ENCODE results near the gene NDUFAF8.
A peak's percentile ranks its signal among the peaks of the same experiment; 100 is the strongest.

Gene NDUFAF8

GRCh38 chr17:81273698-81274470 lies 34.8 kb downstream of the NDUFAF8 start:
- H3K4me2 ChIP-seq (ENCODE audit: insufficient read depth, low read length, poor library complexity, severe bottlenecking): no peak overlapping the region
- no peak overlapping the region for H3K4ac ChIP-seq (ENCODE audit: low read length)
- H3K4me3 ChIP-seq (ENCODE audit: low read length in 2 of 2): no peak overlapping the region
- no CpG with 5 or more reads among the region's 31 CpGs for WGBS, 2 donors (ENCODE audit: extremely low coverage in 2 of 2, insufficient read length in 2 of 2, insufficient replicate concordance in 1 of 2)
- H2AFZ ChIP-seq (ENCODE audit: low read length): no peak overlapping the region
- H2BK5ac ChIP-seq (ENCODE audit: low read length): peak overlapping the region; percentile 32
- H3K36me3 ChIP-seq (replicated peaks in 1 of 2; ENCODE audit: control insufficient read depth in 2 of 2, insufficient read depth in 2 of 2, low read length in 2 of 2): peaks cover 14 to 76% of the 10 kb centered on the region in 2 donors
- H3K27me3 ChIP-seq (ENCODE audit: control insufficient read depth in 3 of 3, insufficient read depth in 3 of 3, low read depth in 1 of 3, low read length in 3 of 3): no peaks in the 10 kb centered on the region
- H3K18ac ChIP-seq (ENCODE audit: low read length): no peak overlapping the region
- H2BK15ac ChIP-seq (ENCODE audit: low read length): no peak overlapping the region
- peak overlapping the region; percentile 75 for H3K9ac ChIP-seq (ENCODE audit: low read depth, low read length, poor library complexity)
- no peaks in the 10 kb centered on the region for H3K9me3 ChIP-seq (replicated peaks in 1 of 2; ENCODE audit: control insufficient read depth in 2 of 2, insufficient read depth in 1 of 2, low read depth in 1 of 2, low read length in 2 of 2)
- no peaks in the 10 kb centered on the region for H3K4me1 ChIP-seq (ENCODE audit: control insufficient read depth in 2 of 2, insufficient read depth in 1 of 2, low read depth in 1 of 2, low read length in 2 of 2)
- H2BK12ac ChIP-seq (ENCODE audit: low read length): no peak overlapping the region
- no peak overlapping the region for H4K91ac ChIP-seq (ENCODE audit: low read depth, low read length, poor library complexity)
- no peak for DNase-seq (ENCODE audit: low spot score)
- H4K8ac ChIP-seq (ENCODE audit: low read depth, low read length): no peak overlapping the region
- H3K79me1 ChIP-seq (ENCODE audit: low read depth, low read length): no peaks in the 10 kb centered on the region
- no peak overlapping the region for H3K27ac ChIP-seq (replicated peaks; ENCODE audit: low read length)
- no peak overlapping the region for H2BK120ac ChIP-seq (ENCODE audit: low read depth, low read length)
- no peak overlapping the region for H2AK5ac ChIP-seq (ENCODE audit: low read depth, low read length)
- peak overlapping the region; percentile 87 for H3K23ac ChIP-seq (ENCODE audit: low read depth, low read length, poor library complexity)
- no peak overlapping the region for H3K14ac ChIP-seq (ENCODE audit: low read length)

DNA sequence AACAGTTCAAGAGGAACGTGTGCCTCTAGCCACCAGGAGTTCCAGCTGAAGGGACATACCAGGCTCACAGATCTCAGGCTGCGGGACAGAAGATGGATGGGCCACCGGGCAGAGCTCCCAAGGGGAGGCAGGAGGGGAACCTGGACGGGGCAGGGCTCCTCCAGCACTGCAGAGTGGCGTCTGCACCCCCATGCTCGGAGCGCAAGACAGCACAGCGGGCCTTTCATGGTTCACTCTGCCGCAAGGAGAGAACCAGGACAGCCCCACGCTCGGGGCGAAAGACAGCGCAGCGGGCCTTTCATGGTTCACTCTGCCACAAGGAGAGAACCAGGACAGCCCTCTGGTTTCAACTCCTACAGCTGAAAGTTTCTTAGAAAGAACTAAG lies 35.3 kb downstream of the NDUFAF8 start:
- Histone ChIP-seq H3K9me3 (replicated peaks in 1 of 2; ENCODE audit: control insufficient read depth in 2 of 2, insufficient read depth in 1 of 2, low read depth in 1 of 2, low read length in 2 of 2) (no peaks in the 10 kb centered on the region), H3K4me1 (ENCODE audit: control insufficient read depth in 2 of 2, insufficient read depth in 1 of 2, low read depth in 1 of 2, low read length in 2 of 2) (no peaks in the 10 kb centered on the region), H4K8ac (ENCODE audit: low read depth, low read length) (no peak overlapping the region), H3K4me2 (ENCODE audit: insufficient read depth, low read length, poor library complexity, severe bottlenecking) (no peak overlapping the region), H2BK12ac (ENCODE audit: low read length) (no peak overlapping the region), H3K27ac (replicated peaks; ENCODE audit: low read length) (no peak overlapping the region), H3K79me1 (ENCODE audit: low read depth, low read length) (peaks cover 2% of the 10 kb centered on the region), H3K27me3 (ENCODE audit: control insufficient read depth in 3 of 3, insufficient read depth in 3 of 3, low read depth in 1 of 3, low read length in 3 of 3) (no peaks in the 10 kb centered on the region), H3K18ac (ENCODE audit: low read length) (no peak overlapping the region), H2AK5ac (ENCODE audit: low read depth, low read length) (no peak overlapping the region), H3K4me3 (ENCODE audit: low read length in 2 of 2) (no peak overlapping the region), H2BK5ac (ENCODE audit: low read length) (peak overlapping the region; percentile 32), H2BK120ac (ENCODE audit: low read depth, low read length) (no peak overlapping the region), H2AFZ (ENCODE audit: low read length) (no peak overlapping the region), H3K4ac (ENCODE audit: low read length) (no peak overlapping the region), H2BK15ac (ENCODE audit: low read length) (no peak overlapping the region), H3K23ac (ENCODE audit: low read depth, low read length, poor library complexity) (no peak overlapping the region), H3K36me3 (replicated peaks in 1 of 2; ENCODE audit: control insufficient read depth in 2 of 2, insufficient read depth in 2 of 2, low read length in 2 of 2) (peaks cover 12 to 77% of the 10 kb centered on the region in 2 donors), H3K9ac (ENCODE audit: low read depth, low read length, poor library complexity) (no peak overlapping the region), H3K14ac (ENCODE audit: low read length) (no peak overlapping the region), H4K91ac (ENCODE audit: low read depth, low read length, poor library complexity) (no peak overlapping the region)
- no CpG with 5 or more reads among the region's 14 CpGs for WGBS, 2 donors (ENCODE audit: extremely low coverage in 2 of 2, insufficient read length in 2 of 2, insufficient replicate concordance in 1 of 2)
- no peak for DNase-seq (ENCODE audit: low spot score)

DNA sequence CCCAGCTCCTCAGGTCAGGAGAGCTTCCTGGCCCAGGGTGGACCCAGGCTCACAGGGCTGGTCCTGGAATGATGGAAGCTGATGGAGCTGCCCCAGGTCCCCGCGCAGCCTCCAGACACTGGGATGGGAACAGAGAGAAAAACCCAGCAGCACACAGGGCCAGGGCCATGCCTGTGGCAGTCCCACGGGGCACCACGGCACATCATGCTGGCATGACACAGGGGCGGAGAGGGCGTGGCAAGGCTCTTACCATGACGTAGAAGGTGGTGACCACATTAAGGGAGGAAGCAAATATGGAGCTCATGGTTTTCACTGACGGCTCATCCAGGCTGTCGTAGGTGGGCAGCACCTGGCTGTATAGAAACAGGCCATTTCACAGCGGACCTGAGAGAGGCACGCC lies 37.7 kb downstream of the NDUFAF8 start:
- H3K4me3 ChIP-seq (ENCODE audit: low read length in 2 of 2): no peak overlapping the region
- no peak overlapping the region for H3K4ac ChIP-seq (ENCODE audit: low read length)
- no peak overlapping the region for H2BK5ac ChIP-seq (ENCODE audit: low read length)
- peaks cover 0 to 1% of the 10 kb centered on the region in 2 donors for H3K4me1 ChIP-seq (ENCODE audit: control insufficient read depth in 2 of 2, insufficient read depth in 1 of 2, low read depth in 1 of 2, low read length in 2 of 2)
- H2AK5ac ChIP-seq (ENCODE audit: low read depth, low read length): no peak overlapping the region
- no peak overlapping the region for H2AFZ ChIP-seq (ENCODE audit: low read length)
- no peak overlapping the region for H3K9ac ChIP-seq (ENCODE audit: low read depth, low read length, poor library complexity)
- DNase-seq (ENCODE audit: low spot score): no peak
- H2BK15ac ChIP-seq (ENCODE audit: low read length): no peak overlapping the region
- H2BK120ac ChIP-seq (ENCODE audit: low read depth, low read length): no peak overlapping the region
- H3K23ac ChIP-seq (ENCODE audit: low read depth, low read length, poor library complexity): no peak overlapping the region
- no peak overlapping the region for H4K91ac ChIP-seq (ENCODE audit: low read depth, low read length, poor library complexity)
- no peak overlapping the region for H4K8ac ChIP-seq (ENCODE audit: low read depth, low read length)
- no peak overlapping the region for H3K14ac ChIP-seq (ENCODE audit: low read length)
- WGBS, 2 donors (ENCODE audit: extremely low coverage in 2 of 2, insufficient read length in 2 of 2, insufficient replicate concordance in 1 of 2): no CpG with 5 or more reads among the region's 11 CpGs
- no peak overlapping the region for H2BK12ac ChIP-seq (ENCODE audit: low read length)
- peaks cover 9% of the 10 kb centered on the region for H3K79me1 ChIP-seq (ENCODE audit: low read depth, low read length)
- H3K9me3 ChIP-seq (replicated peaks in 1 of 2; ENCODE audit: control insufficient read depth in 2 of 2, insufficient read depth in 1 of 2, low read depth in 1 of 2, low read length in 2 of 2): no peaks in the 10 kb centered on the region
- H3K18ac ChIP-seq (ENCODE audit: low read length): no peak overlapping the region
- no peaks in the 10 kb centered on the region for H3K27me3 ChIP-seq (ENCODE audit: control insufficient read depth in 3 of 3, insufficient read depth in 3 of 3, low read depth in 1 of 3, low read length in 3 of 3)
- no peak overlapping the region for H3K27ac ChIP-seq (replicated peaks; ENCODE audit: low read length)
- no peak overlapping the region for H3K4me2 ChIP-seq (ENCODE audit: insufficient read depth, low read length, poor library complexity, severe bottlenecking)
- peaks cover 16 to 68% of the 10 kb centered on the region in 2 donors for H3K36me3 ChIP-seq (replicated peaks in 1 of 2; ENCODE audit: control insufficient read depth in 2 of 2, insufficient read depth in 2 of 2, low read length in 2 of 2)

DNA sequence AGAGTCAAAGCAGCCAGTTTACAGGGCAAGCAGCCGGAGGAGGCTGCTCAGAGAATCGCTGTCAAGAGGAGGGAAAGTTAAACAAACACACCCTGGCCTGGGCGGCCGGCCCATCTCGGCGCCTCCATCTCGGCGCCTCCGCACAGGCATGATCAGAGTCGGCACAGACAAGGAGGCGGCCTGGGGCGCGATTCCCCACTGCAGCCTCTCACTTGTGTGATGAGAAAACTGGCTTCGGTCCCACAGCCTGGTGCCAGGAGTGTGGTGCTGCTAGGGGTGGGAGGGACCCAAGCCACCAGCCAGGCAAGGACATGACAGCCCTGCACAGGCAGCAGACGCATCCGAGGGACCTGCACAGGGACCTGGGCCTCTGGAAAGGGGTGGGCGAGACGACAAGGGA lies 38.3 kb downstream of the NDUFAF8 start:
- Histone ChIP-seq H3K4me1 (ENCODE audit: control insufficient read depth in 2 of 2, insufficient read depth in 1 of 2, low read depth in 1 of 2, low read length in 2 of 2) (peaks cover 0 to 1% of the 10 kb centered on the region in 2 donors), H3K36me3 (replicated peaks in 1 of 2; ENCODE audit: control insufficient read depth in 2 of 2, insufficient read depth in 2 of 2, low read length in 2 of 2) (peaks cover 16 to 69% of the 10 kb centered on the region in 2 donors), H3K9ac (ENCODE audit: low read depth, low read length, poor library complexity) (no peak overlapping the region), H3K4ac (ENCODE audit: low read length) (no peak overlapping the region), H2BK120ac (ENCODE audit: low read depth, low read length) (no peak overlapping the region), H2BK12ac (ENCODE audit: low read length) (peak overlapping the region; percentile 2), H3K4me2 (ENCODE audit: insufficient read depth, low read length, poor library complexity, severe bottlenecking) (no peak overlapping the region), H3K4me3 (ENCODE audit: low read length in 2 of 2) (peak overlapping the region in 1 of 2 donors; percentile 42), H2BK5ac (ENCODE audit: low read length) (peak overlapping the region; percentile 10), H3K23ac (ENCODE audit: low read depth, low read length, poor library complexity) (no peak overlapping the region), H3K27me3 (ENCODE audit: control insufficient read depth in 3 of 3, insufficient read depth in 3 of 3, low read depth in 1 of 3, low read length in 3 of 3) (no peaks in the 10 kb centered on the region), H4K91ac (ENCODE audit: low read depth, low read length, poor library complexity) (no peak overlapping the region), H2AK5ac (ENCODE audit: low read depth, low read length) (no peak overlapping the region), H3K79me1 (ENCODE audit: low read depth, low read length) (peaks cover 13% of the 10 kb centered on the region), H4K8ac (ENCODE audit: low read depth, low read length) (peak overlapping the region; percentile 32), H2BK15ac (ENCODE audit: low read length) (no peak overlapping the region), H2AFZ (ENCODE audit: low read length) (no peak overlapping the region), H3K9me3 (replicated peaks in 1 of 2; ENCODE audit: control insufficient read depth in 2 of 2, insufficient read depth in 1 of 2, low read depth in 1 of 2, low read length in 2 of 2) (no peaks in the 10 kb centered on the region), H3K14ac (ENCODE audit: low read length) (peak overlapping the region; percentile 33), H3K18ac (ENCODE audit: low read length) (no peak overlapping the region), H3K27ac (replicated peaks; ENCODE audit: low read length) (no peak overlapping the region)
- no peak for DNase-seq (ENCODE audit: low spot score)
- WGBS, 2 donors (ENCODE audit: extremely low coverage in 2 of 2, insufficient read length in 2 of 2, insufficient replicate concordance in 1 of 2): no CpG with 5 or more reads among the region's 18 CpGs
